HepG2 (cell line): ENCODE data around the gene SRBD1. TPM values are rescaled to one million over a fixed set of nuclear protein-coding genes. Genes with fewer than 3 reads are reported as not detected.
A peak's percentile ranks its signal among the peaks of the same experiment; 100 is the strongest.

ENCODE experiments used
- ATF7-NPFF ChIP-seq: sonication (generic); formaldehyde crosslinking; IDR thresholded peaks from 2 replicates; pipeline ENCODE4 v1.8.1; 2023; ENCODE audit warnings: mild to moderate bottlenecking, low read depth, missing genetic modification reagents, moderate library complexity
- CCDC6 ChIP-seq: sonication (generic); formaldehyde crosslinking; IDR thresholded peaks from 2 replicates; pipeline ENCODE4 v1.8.1; 2022; ENCODE audit warnings: mild to moderate bottlenecking, missing genetic modification reagents, moderate library complexity
- ESRRA ChIP-seq: sonication (generic); formaldehyde crosslinking; IDR thresholded peaks from 2 replicates; pipeline ENCODE4 v1.5.1; 2020; ENCODE audit warnings: mild to moderate bottlenecking, low read depth, missing genetic modification reagents
- FOSL1 ChIP-seq: sonication (generic); formaldehyde crosslinking; IDR thresholded peaks from 2 replicates; pipeline ENCODE4 v1.9.0; 2021; ENCODE audit warnings: missing genetic modification reagents, borderline replicate concordance
- FOXA1 ChIP-seq, 2 experiments: fragments of 450-650 bp in 1 of 2; sonication (generic) in 1 of 2; formaldehyde crosslinking in 1 of 2; IDR thresholded peaks; 2 replicates each; pipeline versions ENCODE4 v1.4.0 to v1.6.1; 2016 to 2020; ENCODE audit warnings: missing genetic modification reagents in 1 of 2
- FOXM1 ChIP-seq: sonication (generic); formaldehyde crosslinking; IDR thresholded peaks from 2 replicates; pipeline ENCODE4 v1.5.0; 2020; ENCODE audit warnings: missing genetic modification reagents
- KLF9 ChIP-seq: IDR thresholded peaks from 2 replicates; pipeline ENCODE4 v1.6.1; 2016; ENCODE audit warnings: low read depth
- SNRNP70 ChIP-seq: fragments of 200-400 bp; formaldehyde crosslinking; IDR thresholded peaks from 2 replicates; pipeline ENCODE4 v1.6.1; 2017; ENCODE audit warnings: mild to moderate bottlenecking, low read depth, low read length, moderate library complexity
- TBX2 ChIP-seq: sonication (generic); formaldehyde crosslinking; IDR thresholded peaks from 2 replicates; pipeline ENCODE4 v1.5.0; 2020; ENCODE audit warnings: missing genetic modification reagents, mild to moderate bottlenecking, borderline replicate concordance
- TEAD2 ChIP-seq: sonication (generic); formaldehyde crosslinking; IDR thresholded peaks from 2 replicates; pipeline ENCODE4 v1.9.0; 2021; ENCODE audit warnings: missing genetic modification reagents
- XRCC5 ChIP-seq: fragments of 200-400 bp; formaldehyde crosslinking; optimal IDR thresholded peaks from 2 replicates; pipeline ENCODE3; 2017; ENCODE audit warnings: mild to moderate bottlenecking, low read length
- ZBTB7A ChIP-seq: sonication (generic); formaldehyde crosslinking; IDR thresholded peaks from 2 replicates; pipeline ENCODE4 v1.8.0; 2022; ENCODE audit warnings: mild to moderate bottlenecking, missing genetic modification reagents
- ZFP37 ChIP-seq: sonication (generic); formaldehyde crosslinking; IDR thresholded peaks from 2 replicates; pipeline ENCODE4 v1.4.0; 2020; ENCODE audit warnings: missing genetic modification reagents, borderline replicate concordance
- ZNF224 ChIP-seq: sonication (generic); formaldehyde crosslinking; IDR thresholded peaks from 2 replicates; pipeline ENCODE4 v1.5.0; 2020; ENCODE audit warnings: mild to moderate bottlenecking, missing genetic modification reagents
- ZNF274 ChIP-seq: sonication (generic); formaldehyde crosslinking; IDR thresholded peaks from 2 replicates; pipeline ENCODE4 v1.5.1; 2020; ENCODE audit warnings: mild to moderate bottlenecking, missing genetic modification reagents
- ZNF331 ChIP-seq: sonication (generic); formaldehyde crosslinking; IDR thresholded peaks from 2 replicates; pipeline ENCODE4 v1.4.0; 2020; ENCODE audit warnings: missing genetic modification reagents
- ZNF430 ChIP-seq: sonication (generic); formaldehyde crosslinking; IDR thresholded peaks from 2 replicates; pipeline ENCODE4 v1.9.0; 2021; ENCODE audit warnings: mild to moderate bottlenecking, missing genetic modification reagents
- ZNF460 ChIP-seq: sonication (generic); formaldehyde crosslinking; IDR thresholded peaks from 2 replicates; pipeline ENCODE4 v1.5.1; 2020; ENCODE audit warnings: missing genetic modification reagents, mild to moderate bottlenecking, borderline replicate concordance
- ZNF777 ChIP-seq: sonication (generic); formaldehyde crosslinking; IDR thresholded peaks from 2 replicates; pipeline ENCODE4 v1.4.0; 2020; ENCODE audit warnings: missing genetic modification reagents
- polyA plus RNA-seq, 8 experiments: library from polyadenylated mRNA; depleted of rRNA in 3 of 8; stranded (reverse) in 7 of 8; unstranded in 1 of 8; fragments of >200 nt; fragmentation: Illumina TruSeq in 4 of 8; extraction: Trizol in 4 of 8; gene quantifications; 2 replicates each; pipeline versions ENCODE4 v1.2.1 to v1.2.3, GENCODE V29; 2011 to 2016; ENCODE audit warnings: low read depth in 4 of 8, missing spikeins in 1 of 8, mixed read lengths in 1 of 8; ENCODE audit not compliant: insufficient read depth in 1 of 8
- total RNA-seq, 5 experiments: library from RNA; depleted of rRNA; stranded (reverse); fragments of >200 nt; fragmentation: Illumina TruSeq; extraction: Trizol; gene quantifications; 2 replicates each; pipeline ENCODE4 v1.2.3, GENCODE V29; 2016; ENCODE audit warnings: low read depth in 1 of 5
- TF ChIP-seq, protein P1 (sequence below): sonication (generic); formaldehyde crosslinking; IDR thresholded peaks from 2 replicates; pipeline ENCODE4 v1.8.0; 2022; ENCODE audit warnings: missing genetic modification reagents, mild to moderate bottlenecking, inconsistent platforms, borderline replicate concordance
- TF ChIP-seq, protein P2 (sequence below): sonication (generic); formaldehyde crosslinking; IDR thresholded peaks from 2 replicates; pipeline ENCODE4 v1.5.1; 2020; ENCODE audit warnings: mild to moderate bottlenecking, missing genetic modification reagents
- TF ChIP-seq, protein P3 (sequence below): sonication (generic); formaldehyde crosslinking; IDR thresholded peaks from 2 replicates; pipeline ENCODE4 v1.4.0; 2020; ENCODE audit warnings: mild to moderate bottlenecking, missing genetic modification reagents
- TF ChIP-seq, protein P4 (sequence below): sonication (generic); formaldehyde crosslinking; conservative IDR thresholded peaks from 2 replicates; pipeline ENCODE4 v1.4.0; 2020; ENCODE audit warnings: missing genetic modification reagents

The SRBD1 gene
- total and polyA plus RNA-seq, 2 of the 13 experiments (the other 11 are each of a cell fraction or from before 2014, with no cell fraction given) = 3.2 to 23.9 TPM

DNA sequence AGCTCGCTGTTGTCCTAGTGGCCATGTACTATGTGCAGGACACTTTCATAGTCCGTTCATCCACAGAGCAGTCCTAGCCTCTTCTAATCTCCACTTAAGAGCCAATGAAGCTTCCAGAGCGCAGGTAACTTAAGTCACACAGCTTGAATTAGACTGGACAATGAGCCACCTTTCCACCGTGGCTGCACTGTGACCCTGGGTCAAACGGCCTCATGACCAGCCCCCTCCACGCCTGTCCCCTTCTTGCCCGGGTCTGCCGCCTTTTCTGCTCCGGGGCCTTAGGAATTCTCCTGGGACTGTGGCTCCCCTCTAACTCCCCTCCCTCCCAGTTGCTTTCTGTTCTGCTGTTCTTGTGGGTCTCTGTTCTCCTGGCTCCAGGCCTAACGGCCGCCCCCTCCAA is 32.0 kb upstream of the SRBD1 start (continued):
- TF ChIP-seq ZFP37 (CRISPR knock-in tag) (no peak), ZNF274 (CRISPR knock-in tag) (no peak), ATF7-NPFF (CRISPR knock-in tag) (no peak), XRCC5 (peak; percentile 10), ESRRA (CRISPR knock-in tag) (no peak), TEAD2 (CRISPR knock-in tag) (no peak), FOSL1 (CRISPR knock-in tag) (no peak), ZNF460 (CRISPR knock-in tag) (no peak), ZNF224 (CRISPR knock-in tag) (no peak), FOXA1 (IDR thresholded peaks at IDR 0.05) (no peak), FOXA1 (CRISPR knock-in tag; IDR thresholded peaks at IDR 0.05) (no peak), ZNF331 (CRISPR knock-in tag) (no peak), SNRNP70 (no peak), ZBTB7A (CRISPR knock-in tag) (no peak), FOXM1 (CRISPR knock-in tag) (no peak), ZNF430 (CRISPR knock-in tag) (no peak), ZNF777 (0 out of 2 replicates have a peak, but pooled peaks have one; percentile 31), TBX2 (CRISPR knock-in tag) (no peak), KLF9 (CRISPR knock-in tag) (no peak), CCDC6 (no peak)
- TF ChIP-seq, protein P1, sequence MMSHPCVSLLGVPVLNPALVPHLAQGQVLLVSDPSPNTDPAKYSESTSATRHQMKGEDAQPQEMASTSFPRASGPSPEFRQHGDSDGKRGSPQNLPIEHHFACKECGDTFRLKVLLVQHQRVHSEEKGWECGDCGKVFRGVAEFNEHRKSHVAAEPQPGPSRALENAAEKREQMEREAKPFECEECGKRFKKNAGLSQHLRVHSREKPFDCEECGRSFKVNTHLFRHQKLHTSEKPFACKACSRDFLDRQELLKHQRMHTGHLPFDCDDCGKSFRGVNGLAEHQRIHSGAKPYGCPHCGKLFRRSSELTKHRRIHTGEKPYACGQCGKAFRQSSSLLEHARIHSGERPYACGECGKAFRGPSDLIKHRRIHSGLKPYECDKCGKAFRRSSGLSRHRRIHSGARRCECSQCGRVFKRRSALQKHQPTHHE (CRISPR knock-in tag) = 0 out of 2 replicates have a peak, but pooled peaks have one; percentile 18
- TF ChIP-seq, protein P2, sequence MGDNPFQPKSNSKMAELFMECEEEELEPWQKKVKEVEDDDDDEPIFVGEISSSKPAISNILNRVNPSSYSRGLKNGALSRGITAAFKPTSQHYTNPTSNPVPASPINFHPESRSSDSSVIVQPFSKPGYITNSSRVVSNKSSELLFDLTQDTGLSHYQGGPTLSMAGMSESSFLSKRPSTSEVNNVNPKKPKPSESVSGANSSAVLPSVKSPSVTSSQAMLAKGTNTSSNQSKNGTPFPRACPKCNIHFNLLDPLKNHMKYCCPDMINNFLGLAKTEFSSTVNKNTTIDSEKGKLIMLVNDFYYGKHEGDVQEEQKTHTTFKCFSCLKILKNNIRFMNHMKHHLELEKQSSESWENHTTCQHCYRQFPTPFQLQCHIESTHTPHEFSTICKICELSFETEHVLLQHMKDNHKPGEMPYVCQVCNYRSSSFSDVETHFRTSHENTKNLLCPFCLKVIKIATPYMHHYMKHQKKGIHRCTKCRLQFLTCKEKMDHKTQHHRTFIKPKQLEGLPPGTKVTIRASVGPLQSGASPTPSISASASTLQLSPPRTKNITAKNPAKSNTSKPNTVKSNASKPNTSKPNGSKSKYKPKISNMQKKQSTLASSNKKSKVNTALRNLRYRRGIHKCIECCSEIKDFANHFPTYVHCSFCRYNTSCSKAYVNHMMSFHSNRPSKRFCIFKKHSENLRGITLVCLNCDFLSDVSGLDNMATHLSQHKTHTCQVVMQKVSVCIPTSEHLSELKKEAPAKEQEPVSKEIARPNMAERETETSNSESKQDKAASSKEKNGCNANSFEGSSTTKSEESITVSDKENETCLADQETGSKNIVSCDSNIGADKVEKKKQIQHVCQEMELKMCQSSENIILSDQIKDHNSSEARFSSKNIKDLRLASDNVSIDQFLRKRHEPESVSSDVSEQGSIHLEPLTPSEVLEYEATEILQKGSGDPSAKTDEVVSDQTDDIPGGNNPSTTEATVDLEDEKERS (CRISPR knock-in tag) = no peak
- TF ChIP-seq, protein P3, sequence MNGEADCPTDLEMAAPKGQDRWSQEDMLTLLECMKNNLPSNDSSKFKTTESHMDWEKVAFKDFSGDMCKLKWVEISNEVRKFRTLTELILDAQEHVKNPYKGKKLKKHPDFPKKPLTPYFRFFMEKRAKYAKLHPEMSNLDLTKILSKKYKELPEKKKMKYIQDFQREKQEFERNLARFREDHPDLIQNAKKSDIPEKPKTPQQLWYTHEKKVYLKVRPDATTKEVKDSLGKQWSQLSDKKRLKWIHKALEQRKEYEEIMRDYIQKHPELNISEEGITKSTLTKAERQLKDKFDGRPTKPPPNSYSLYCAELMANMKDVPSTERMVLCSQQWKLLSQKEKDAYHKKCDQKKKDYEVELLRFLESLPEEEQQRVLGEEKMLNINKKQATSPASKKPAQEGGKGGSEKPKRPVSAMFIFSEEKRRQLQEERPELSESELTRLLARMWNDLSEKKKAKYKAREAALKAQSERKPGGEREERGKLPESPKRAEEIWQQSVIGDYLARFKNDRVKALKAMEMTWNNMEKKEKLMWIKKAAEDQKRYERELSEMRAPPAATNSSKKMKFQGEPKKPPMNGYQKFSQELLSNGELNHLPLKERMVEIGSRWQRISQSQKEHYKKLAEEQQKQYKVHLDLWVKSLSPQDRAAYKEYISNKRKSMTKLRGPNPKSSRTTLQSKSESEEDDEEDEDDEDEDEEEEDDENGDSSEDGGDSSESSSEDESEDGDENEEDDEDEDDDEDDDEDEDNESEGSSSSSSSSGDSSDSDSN (CRISPR knock-in tag) = no peak
- TF ChIP-seq, protein P4, sequence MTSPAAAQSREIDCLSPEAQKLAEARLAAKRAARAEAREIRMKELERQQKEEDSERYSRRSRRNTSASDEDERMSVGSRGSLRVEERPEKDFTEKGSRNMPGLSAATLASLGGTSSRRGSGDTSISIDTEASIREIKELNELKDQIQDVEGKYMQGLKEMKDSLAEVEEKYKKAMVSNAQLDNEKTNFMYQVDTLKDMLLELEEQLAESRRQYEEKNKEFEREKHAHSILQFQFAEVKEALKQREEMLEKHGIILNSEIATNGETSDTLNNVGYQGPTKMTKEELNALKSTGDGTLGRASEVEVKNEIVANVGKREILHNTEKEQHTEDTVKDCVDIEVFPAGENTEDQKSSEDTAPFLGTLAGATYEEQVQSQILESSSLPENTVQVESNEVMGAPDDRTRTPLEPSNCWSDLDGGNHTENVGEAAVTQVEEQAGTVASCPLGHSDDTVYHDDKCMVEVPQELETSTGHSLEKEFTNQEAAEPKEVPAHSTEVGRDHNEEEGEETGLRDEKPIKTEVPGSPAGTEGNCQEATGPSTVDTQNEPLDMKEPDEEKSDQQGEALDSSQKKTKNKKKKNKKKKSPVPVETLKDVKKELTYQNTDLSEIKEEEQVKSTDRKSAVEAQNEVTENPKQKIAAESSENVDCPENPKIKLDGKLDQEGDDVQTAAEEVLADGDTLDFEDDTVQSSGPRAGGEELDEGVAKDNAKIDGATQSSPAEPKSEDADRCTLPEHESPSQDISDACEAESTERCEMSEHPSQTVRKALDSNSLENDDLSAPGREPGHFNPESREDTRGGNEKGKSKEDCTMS (CRISPR knock-in tag) = no peak
